GM23248 (cell line): ENCODE data around the gene RUBCNL. TPM values are rescaled to one million over a fixed set of nuclear protein-coding genes. Genes with fewer than 3 reads are reported as not detected.
"Not testable (repeated sequence)": the region's sequence is repeated elsewhere in the genome, so short reads cannot be mapped to it uniquely, and the experiment has no call there.

ENCODE experiments used
- DNase-seq: peaks from one replicate; pipeline ENCODE4 v3.0.0-alpha.2; 2015
- H2AFZ ChIP-seq: fragments of 200-600 bp; sonication (generic); 2 replicates; pipeline ENCODE4 v1.6.1; 2016; ENCODE audit warnings: antibody characterized with exemption
- H3F3A ChIP-seq: fragments of 200-600 bp; sonication (generic); 2 replicates; pipeline ENCODE4 v1.6.1; 2016; ENCODE audit warnings: mild to moderate bottlenecking, antibody characterized with exemption, mixed run types; ENCODE audit not compliant: insufficient read depth
- H3K27ac ChIP-seq: fragments of 200-600 bp; sonication (generic); 2 replicates; pipeline ENCODE4 v1.5.1; 2016; ENCODE audit warnings: mild to moderate bottlenecking
- H3K27me3 ChIP-seq: fragments of 200-600 bp; sonication (generic); replicated peaks from 2 replicates; pipeline ENCODE4 v1.6.1; 2016; ENCODE audit warnings: mild to moderate bottlenecking; ENCODE audit not compliant: insufficient read depth
- H3K36me3 ChIP-seq: fragments of 200-600 bp; sonication (generic); 2 replicates; pipeline ENCODE4 v1.6.1; 2016; ENCODE audit warnings: low read depth, mild to moderate bottlenecking
- H3K4me1 ChIP-seq: fragments of 200-600 bp; sonication (generic); 2 replicates; pipeline ENCODE4 v1.6.1; 2016; ENCODE audit warnings: mild to moderate bottlenecking; ENCODE audit not compliant: insufficient read depth
- H3K4me2 ChIP-seq: fragments of 200-600 bp; sonication (generic); one replicate; pipeline ENCODE4 v1.6.1; 2016; ENCODE audit warnings: mild to moderate bottlenecking; ENCODE audit not compliant: unreplicated experiment
- H3K4me3 ChIP-seq: fragments of 200-600 bp; sonication (generic); 2 replicates; pipeline ENCODE4 v1.5.1; 2016; ENCODE audit warnings: mild to moderate bottlenecking
- H3K79me2 ChIP-seq: fragments of 200-600 bp; sonication (generic); 2 replicates; pipeline ENCODE4 v1.6.1; 2016; ENCODE audit warnings: mild to moderate bottlenecking; ENCODE audit not compliant: insufficient read depth
- H3K9ac ChIP-seq: fragments of 200-600 bp; sonication (generic); 2 replicates; pipeline ENCODE4 v1.6.1; 2016; ENCODE audit warnings: mild to moderate bottlenecking
- H3K9me2 ChIP-seq: fragments of 200-600 bp; sonication (generic); 2 replicates; pipeline ENCODE4 v1.6.1; 2016; ENCODE audit warnings: mixed run types, mild to moderate bottlenecking, moderate library complexity; ENCODE audit not compliant: insufficient read depth
- H3K9me3 ChIP-seq: fragments of 200-600 bp; sonication (generic); one replicate; pipeline ENCODE4 v1.6.1; 2017; ENCODE audit warnings: low read depth
- H4K20me1 ChIP-seq: fragments of 200-600 bp; sonication (generic); 2 replicates; pipeline ENCODE4 v1.6.0; 2016; ENCODE audit not compliant: insufficient read depth
- EZH2 ChIP-seq: fragments of 200-600 bp; sonication (generic); IDR thresholded peaks from 2 replicates; pipeline ENCODE4 v1.6.1; 2018; ENCODE audit warnings: antibody characterized with exemption, mild to moderate bottlenecking; ENCODE audit not compliant: insufficient read depth, poor library complexity, severe bottlenecking
- EZH2phosphoT487 ChIP-seq: fragments of 200-600 bp; sonication (generic); IDR thresholded peaks from 2 replicates; pipeline ENCODE4 v1.6.1; 2018; ENCODE audit warnings: antibody characterized with exemption, moderate library complexity, mild to moderate bottlenecking, low read depth; ENCODE audit not compliant: insufficient read depth
- WGBS, 2 experiments: methylation state at CpG; one replicate each; pipeline ENCODE4 v1.1.6; 2015 to 2017; ENCODE audit warnings: low lambda C conversion rate in 2 of 2, low coverage in 1 of 2; ENCODE audit errors: missing lambda C conversion rate in 2 of 2; 5-methylcytosine and 5-hydroxymethylcytosine counted together
- in situ Hi-C: fragments of 300-500 bp; cut with MboI; formaldehyde crosslinking; loops from 2 replicates; pipeline ENCODE4 v1.15.0; 2020
- polyA plus RNA-seq: library from polyadenylated mRNA; unstranded; fragments of >200 nt; fragmentation: Nextera tagmentation; extraction: Ambion mirVana; gene quantifications from 2 replicates; pipeline ENCODE4 v1.2.1, GENCODE V29; 2016
- total RNA-seq: library from RNA; depleted of rRNA; stranded (reverse); fragments of >200 nt; shearing (Covaris generic); gene quantifications from 2 replicates; pipeline ENCODE4 v1.2.3, GENCODE V29; 2014

Gene RUBCNL
- total and polyA plus RNA-seq, 2 experiments from 2014 or later = 1.1 to 2.1 TPM

- Histone ChIP-seq H3K4me2 (no peak overlapping the region), H3K4me1 (no peaks in the 10 kb centered on the region), H3K36me3 (no peaks in the 10 kb centered on the region), H3K79me2 (no peaks in the 10 kb centered on the region), H3K9ac (no peak overlapping the region), H3K9me2 (no peaks in the 10 kb centered on the region), H3K27me3 (no peaks in the 10 kb centered on the region), H3F3A (no peaks in the 10 kb centered on the region), H2AFZ (no peak overlapping the region), H3K27ac (no peak overlapping the region), H3K4me3 (no peak overlapping the region), H3K9me3 (no peaks in the 10 kb centered on the region), H4K20me1 (no peaks in the 10 kb centered on the region)
- no peak for TF ChIP-seq EZH2phosphoT487
- TF ChIP-seq EZH2 = no peak
- DNase-seq = no peak
- in situ Hi-C loops = no loop called here
- 88 to 95% methylated on average over 2 of the region's 2 CpGs for WGBS, 2 experiments
These were observed 7.4 kb downstream of the RUBCNL start for GRCh38 chr13:46379611-46380010.

GRCh38 chr13:46378411-46378810, 8.6 kb downstream of the RUBCNL start:
- Histone ChIP-seq H3K27ac (no peak overlapping the region), H3K36me3 (no peaks in the 10 kb centered on the region), H3K4me2 (no peak overlapping the region), H3K9me3 (no peaks in the 10 kb centered on the region), H3K4me1 (no peaks in the 10 kb centered on the region), H3K4me3 (no peak overlapping the region), H3K9ac (no peak overlapping the region), H3F3A (no peaks in the 10 kb centered on the region), H4K20me1 (no peaks in the 10 kb centered on the region), H3K27me3 (no peaks in the 10 kb centered on the region), H2AFZ (no peak overlapping the region), H3K79me2 (no peaks in the 10 kb centered on the region), H3K9me2 (no peaks in the 10 kb centered on the region)
- DNase-seq = no peak
- 79 to 89% methylated on average over 2 of the region's 2 CpGs for WGBS, 2 experiments
- TF ChIP-seq EZH2phosphoT487 (no peak), EZH2 (no peak)
- in situ Hi-C loops = no loop called here

GRCh38 chr13:46377554-46377953, 9.5 kb downstream of the RUBCNL start:
- Histone ChIP-seq H3K9me3 (no peaks in the 10 kb centered on the region), H3K9ac (no peak overlapping the region), H3K27ac (no peak overlapping the region), H4K20me1 (no peaks in the 10 kb centered on the region), H3F3A (no peaks in the 10 kb centered on the region), H3K4me3 (no peak overlapping the region), H3K79me2 (no peaks in the 10 kb centered on the region), H3K4me1 (no peaks in the 10 kb centered on the region), H3K9me2 (no peaks in the 10 kb centered on the region), H2AFZ (no peak overlapping the region), H3K27me3 (no peaks in the 10 kb centered on the region), H3K4me2 (no peak overlapping the region), H3K36me3 (no peaks in the 10 kb centered on the region)
- TF ChIP-seq EZH2phosphoT487 (no peak), EZH2 (no peak)
- in situ Hi-C loops = no loop called here
- 89 to 95% methylated on average over 4 of the region's 4 CpGs for WGBS, 2 experiments
- no peak for DNase-seq

- Histone ChIP-seq H3K9me2 (no peaks in the 10 kb centered on the region), H3K4me3 (no peak overlapping the region), H4K20me1 (no peaks in the 10 kb centered on the region), H3K4me1 (peaks cover 7% of the 10 kb centered on the region), H3K79me2 (no peaks in the 10 kb centered on the region), H3K27ac (no peak overlapping the region), H2AFZ (no peak overlapping the region), H3K9ac (no peak overlapping the region), H3F3A (peaks cover 12% of the 10 kb centered on the region), H3K36me3 (no peaks in the 10 kb centered on the region), H3K4me2 (no peak overlapping the region), H3K9me3 (no peaks in the 10 kb centered on the region), H3K27me3 (no peaks in the 10 kb centered on the region)
- no peak for TF ChIP-seq EZH2
- TF ChIP-seq EZH2phosphoT487 = no peak
- in situ Hi-C loops = no loop called here
- WGBS, 2 experiments = 76% methylated on average over 2 of the region's 2 CpGs
- DNase-seq = no peak
These were observed 12.3 kb downstream of the RUBCNL start for GRCh38 chr13:46374710-46375109.

DNA sequence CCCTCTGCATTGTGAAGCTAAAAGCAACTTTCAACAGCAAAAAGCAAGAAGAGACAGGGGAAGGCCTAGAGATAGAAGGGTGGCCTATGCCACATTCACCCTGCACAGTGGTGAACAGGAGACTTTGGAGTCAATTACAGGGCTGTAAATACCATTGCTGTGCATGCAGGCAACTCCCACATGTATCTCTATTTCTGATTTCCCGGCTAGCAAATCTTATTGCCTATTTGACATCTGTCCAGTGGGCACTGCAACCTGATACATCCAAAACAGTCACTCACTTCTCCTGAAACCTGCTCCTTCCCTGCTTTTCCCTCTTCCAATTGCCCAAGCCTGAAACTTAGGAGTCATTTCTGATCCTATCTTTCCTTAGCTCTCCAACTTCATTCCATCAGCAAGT, 13.4 kb downstream of the RUBCNL start:
- H3K9me3 ChIP-seq = no peaks in the 10 kb centered on the region
- peaks cover 16% of the 10 kb centered on the region for H3K4me1 ChIP-seq
- no peaks in the 10 kb centered on the region for H4K20me1 ChIP-seq
- in situ Hi-C loops = no loop called here
- H3F3A ChIP-seq = peaks cover 22% of the 10 kb centered on the region
- 7 to 15% methylated on average over 1 of the region's 1 CpG for WGBS, 2 experiments
- H3K9ac ChIP-seq = no peak overlapping the region
- TF ChIP-seq EZH2phosphoT487 (no peak), EZH2 (no peak)
- no peaks in the 10 kb centered on the region for H3K36me3 ChIP-seq
- DNase-seq = no peak
- no peaks in the 10 kb centered on the region for H3K27me3 ChIP-seq
- H3K9me2 ChIP-seq = no peaks in the 10 kb centered on the region
- H2AFZ ChIP-seq = no peak overlapping the region
- H3K27ac ChIP-seq = no peak overlapping the region
- H3K4me3 ChIP-seq = no peak overlapping the region
- H3K79me2 ChIP-seq = no peaks in the 10 kb centered on the region
- no peak overlapping the region for H3K4me2 ChIP-seq

- H3K4me2 ChIP-seq, H3K27me3 ChIP-seq, DNase-seq, H3K9me2 ChIP-seq, H3K4me3 ChIP-seq, H4K20me1 ChIP-seq, in situ Hi-C loops, H3K9me3 ChIP-seq, H2AFZ ChIP-seq, H3K9ac ChIP-seq, H3K27ac ChIP-seq, H3K36me3 ChIP-seq, H3K79me2 ChIP-seq: not testable (repeated sequence)
- Histone ChIP-seq H3F3A (peaks cover 29% of the 10 kb centered on the region), H3K4me1 (peaks cover 23% of the 10 kb centered on the region)
- 95 to 96% methylated on average over 8 of the region's 8 CpGs for WGBS, 2 experiments
These were observed 14.1 kb downstream of the RUBCNL start for GRCh38 chr13:46372938-46373337.
